Hepatocyte (in vitro differentiated cells): ENCODE results near the gene PEAK1.

Source experiments
- CTCF ChIP-seq: fragments of 200-600 bp; sonication (generic); IDR thresholded peaks from 2 replicates; pipeline ENCODE4 v1.5.1; 2016; ENCODE audit warnings: antibody characterized with exemption, mild to moderate bottlenecking; ENCODE audit not compliant: poor library complexity
- EZH2 ChIP-seq: fragments of 200-600 bp; sonication (generic); IDR thresholded peaks from 2 replicates; pipeline ENCODE4 v1.6.1; 2016; ENCODE audit warnings: antibody characterized with exemption, mild to moderate bottlenecking, borderline replicate concordance
- EZH2phosphoT487 ChIP-seq: fragments of 200-600 bp; sonication (generic); IDR thresholded peaks from one replicate; pipeline ENCODE4 v1.6.1; 2018; ENCODE audit warnings: antibody characterized with exemption, mild to moderate bottlenecking, low read depth, moderate library complexity; ENCODE audit not compliant: unreplicated experiment, severe bottlenecking

GRCh38 chr15:77327844-77328529 is 91.9 kb downstream of the PEAK1 start:
- TF ChIP-seq CTCF (no peak), EZH2 (no peak), EZH2phosphoT487 (no peak)
